G401.6 (cell line): ENCODE measurements around the gene CFDP1.
A peak's percentile ranks its signal among the peaks of the same experiment; 100 is the strongest.

Experiments
- FAIRE-seq: peaks from 2 replicates; lab custom pipeline; 2012; peaks lifted over from hg19 to GRCh38; lab: Jason Lieb, UNC

The CFDP1 gene

GRCh38 chr16:75250089-75250808, 183.1 kb downstream of the CFDP1 start:
- FAIRE-seq, result no peak

DNA sequence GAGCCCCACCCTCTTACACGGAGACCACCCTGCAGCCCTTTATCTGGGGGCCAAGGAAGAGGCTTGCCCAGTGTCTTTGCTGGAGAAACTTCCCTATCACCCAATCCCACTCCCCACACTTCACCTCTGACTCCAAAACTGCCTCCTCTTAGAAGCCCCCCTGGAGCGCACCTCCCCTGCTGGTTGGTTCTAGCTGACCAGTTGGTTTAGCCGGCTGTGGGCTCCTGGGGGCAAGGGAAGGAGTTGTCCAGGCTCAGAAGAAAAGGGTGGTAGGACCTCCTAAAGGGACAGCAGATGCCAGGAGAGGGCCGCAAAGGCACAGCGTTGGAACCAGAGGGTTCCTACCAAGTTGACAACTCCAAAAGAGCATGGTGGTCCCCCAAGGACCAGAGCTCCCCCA, 183.9 kb downstream of the CFDP1 start:
- FAIRE-seq, result no peak

GRCh38 chr16:75248536-75249380, 184.5 kb downstream of the CFDP1 start:
- FAIRE-seq, result no peak

DNA sequence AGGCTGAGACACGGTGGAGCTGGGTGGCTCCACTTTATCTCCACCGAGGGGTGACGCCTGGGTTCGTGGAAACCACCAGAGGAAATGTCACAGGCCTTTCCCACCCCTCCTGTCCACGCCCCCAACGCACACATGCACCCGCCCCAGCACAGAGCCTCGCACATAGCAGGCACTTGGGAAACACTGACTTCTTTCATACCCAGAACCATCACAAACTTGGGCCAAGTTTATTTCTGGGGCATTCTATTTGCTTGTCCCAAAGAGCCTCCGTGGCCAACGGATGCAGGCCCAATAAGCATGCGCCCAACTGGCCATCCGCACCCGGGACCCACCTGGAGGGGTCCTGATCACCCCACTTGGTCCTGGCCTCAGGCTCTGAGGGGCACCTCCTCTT, 185.2 kb downstream of the CFDP1 start:
- FAIRE-seq, result no peak

GRCh38 chr16:75247249-75247648, 186.1 kb downstream of the CFDP1 start:
- no peak for FAIRE-seq

DNA sequence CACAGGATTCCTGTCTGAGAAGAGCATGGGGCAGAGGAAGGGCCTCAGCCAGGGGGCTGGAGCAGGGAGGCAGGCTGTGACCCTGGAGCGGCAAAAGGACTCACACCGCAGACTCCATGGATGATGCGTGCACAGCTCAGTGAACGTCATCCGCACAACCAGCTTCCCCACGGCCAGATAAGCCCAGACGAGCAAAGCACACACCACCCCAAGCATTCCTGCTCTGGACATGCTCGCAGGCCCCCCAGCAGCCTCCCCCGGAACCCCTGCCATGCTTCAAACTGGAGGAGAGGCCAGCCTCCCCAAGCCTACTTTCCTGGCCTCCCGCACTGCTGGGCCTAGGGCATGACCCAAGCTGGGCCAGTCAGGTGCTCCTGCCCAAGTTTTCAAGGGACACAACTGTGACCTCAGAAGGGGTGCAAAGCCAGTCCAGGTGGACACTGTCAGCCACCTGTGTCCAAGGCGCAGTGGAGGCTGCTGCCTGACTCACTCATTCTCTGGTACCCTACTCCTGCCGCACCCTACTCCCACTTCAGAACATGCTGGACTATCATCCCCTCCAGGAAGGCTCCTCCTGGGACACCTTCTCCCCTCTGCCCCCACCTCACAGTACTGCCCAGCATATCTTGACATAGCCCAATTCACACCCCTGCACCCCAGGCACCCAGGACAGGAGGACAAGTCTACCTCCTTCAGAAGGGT, 186.6 kb downstream of the CFDP1 start:
- FAIRE-seq, result no peak

DNA sequence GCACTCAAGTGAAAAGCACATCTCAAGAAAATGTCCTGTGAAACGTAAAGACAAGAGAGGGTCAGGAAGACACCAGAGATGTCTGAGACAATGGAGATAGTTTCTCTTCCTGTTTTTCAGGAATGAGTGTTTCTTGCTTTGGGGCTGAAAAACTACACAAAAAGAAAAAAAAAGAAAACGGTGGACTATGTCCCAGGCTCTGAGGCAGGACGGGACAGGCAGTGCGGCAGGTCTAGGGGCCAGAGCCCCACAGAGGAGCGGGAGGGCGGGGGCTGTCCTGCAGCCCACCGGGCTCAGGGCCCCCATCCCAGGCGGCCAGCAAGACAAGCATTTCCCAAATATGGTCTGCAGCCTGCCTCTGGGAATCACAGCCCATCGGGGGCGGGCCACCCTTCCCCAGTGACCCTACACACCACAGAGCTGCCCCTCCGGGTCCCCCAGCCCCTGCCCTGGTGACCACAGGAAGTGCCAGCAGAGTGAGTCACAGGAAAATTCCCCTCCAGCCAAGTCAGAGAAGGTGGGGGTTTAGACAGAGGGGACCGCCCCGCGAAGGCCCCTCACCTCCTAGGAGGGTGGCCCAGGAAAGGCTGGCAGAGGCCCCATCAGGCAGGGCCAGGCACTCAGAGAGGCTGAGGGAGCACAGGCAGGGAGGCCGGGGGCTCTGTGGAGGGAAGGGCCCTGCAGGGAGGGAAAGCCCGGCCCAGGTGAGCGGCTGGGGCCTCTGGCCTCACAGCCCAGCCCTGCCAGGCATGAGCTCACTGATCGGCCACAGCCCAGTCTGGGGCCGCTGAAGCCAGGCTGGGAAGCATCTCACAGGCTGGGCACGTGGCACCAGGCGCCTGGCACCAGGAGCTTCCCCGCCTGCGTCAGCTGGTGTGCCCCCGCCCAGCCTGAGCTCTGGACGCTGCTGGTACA, 188.2 kb downstream of the CFDP1 start:
- peak; percentile 80 for FAIRE-seq

DNA sequence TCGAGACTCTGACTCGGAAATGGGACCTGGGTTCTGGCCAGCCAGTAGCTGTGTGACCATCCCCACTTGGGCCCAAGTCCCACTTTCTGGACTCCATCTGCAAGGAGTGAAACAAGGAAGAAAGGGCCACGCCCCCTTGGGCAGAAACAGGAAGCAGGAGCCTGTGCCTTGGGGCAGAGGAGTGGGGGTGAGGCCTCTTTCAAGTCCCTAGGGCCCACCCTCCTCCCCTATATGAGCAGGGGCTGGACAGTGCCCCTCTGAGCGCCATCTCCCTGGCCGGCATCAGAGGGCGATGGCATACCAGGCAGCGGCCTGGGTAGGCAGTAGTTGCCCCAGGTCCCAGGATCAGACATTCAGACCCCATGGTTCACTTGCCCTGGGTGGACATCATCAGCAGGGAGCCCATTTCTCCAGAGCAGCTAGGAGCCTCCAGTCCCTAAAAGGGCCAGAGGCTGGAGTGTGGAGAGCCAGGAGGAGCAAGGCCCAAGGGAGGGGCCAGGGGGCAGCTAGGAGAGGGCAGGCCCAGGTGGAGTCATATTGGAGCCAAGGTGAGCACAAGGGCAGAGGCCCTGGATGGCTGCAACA, 189.0 kb downstream of the CFDP1 start:
- no peak for FAIRE-seq
